Gastrocnemius medialis (tissue), 4 donors: ENCODE data around the gene AP1G1. TPM values are rescaled to one million over a fixed set of nuclear protein-coding genes. Genes with fewer than 3 reads are reported as not detected.
"Not testable (repeated sequence)": the region's sequence is repeated elsewhere in the genome, so short reads cannot be mapped to it uniquely, and the experiment has no call there.

Source experiments
- ATAC-seq, 2 donors: fragments of 150-250 bp; one replicate each; pipeline ENCODE4 v1.9.1; 2016
- DNase-seq, 2 donors: peaks; one replicate each; pipeline ENCODE4 v3.0.0-alpha.2; 2019
- H3K27ac ChIP-seq, 4 donors: fragments of 200-600 bp; sonication (generic); 1 replicate in 1 of 4; 2 replicates in 3 of 4; pipeline ENCODE4 v1.5.1; 2016 to 2018; ENCODE audit warnings: mild to moderate bottlenecking in 2 of 4, moderate library complexity in 1 of 4
- H3K27me3 ChIP-seq, 3 donors: fragments of 200-600 bp; sonication (generic) in 2 of 3; 1 replicate in 1 of 3; 2 replicates in 2 of 3; pipeline versions ENCODE4 v1.5.1 to v1.6.0; 2016 to 2019; ENCODE audit warnings: mild to moderate bottlenecking in 1 of 3, moderate library complexity in 1 of 3
- H3K36me3 ChIP-seq, 2 donors: fragments of 200-600 bp; sonication (generic) in 1 of 2; one replicate each; pipeline ENCODE4 v1.5.1; 2017 to 2018
- H3K4me1 ChIP-seq, 2 donors: fragments of 200-600 bp; sonication (generic) in 1 of 2; one replicate each; pipeline ENCODE4 v1.5.1; 2016 to 2017; ENCODE audit warnings: mild to moderate bottlenecking in 2 of 2
- H3K4me3 ChIP-seq, 4 donors: fragments of 200-600 bp; sonication (generic) in 3 of 4; 1 replicate in 1 of 4; 2 replicates in 3 of 4; pipeline ENCODE4 v1.5.1; 2016 to 2019; ENCODE audit warnings: mild to moderate bottlenecking in 2 of 4
- H3K9me3 ChIP-seq, 3 donors: fragments of 200-600 bp; sonication (generic) in 2 of 3; 1 replicate in 1 of 3; 2 replicates in 2 of 3; pipeline ENCODE4 v1.5.1; 2016 to 2019
- CTCF ChIP-seq, 5 experiments: fragments of 450-650 bp in 3 of 5; fragments of 200-600 bp in 2 of 5; sonication (generic) in 2 of 5; IDR thresholded peaks in 4 of 5; conservative IDR thresholded peaks in 1 of 5; 1 replicate in 4 of 5; 2 replicates in 1 of 5; pipeline ENCODE4 v1.5.1; 2016 to 2019; ENCODE audit warnings: antibody characterized with exemption in 5 of 5, mild to moderate bottlenecking in 3 of 5, moderate library complexity in 3 of 5
- POLR2A ChIP-seq, 2 donors: fragments of 450-650 bp; IDR thresholded peaks; one replicate each; pipeline ENCODE4 v1.6.1; 2017; ENCODE audit warnings: antibody characterized with exemption in 2 of 2, mild to moderate bottlenecking in 2 of 2, moderate library complexity in 2 of 2
- in situ Hi-C, 4 donors: fragments of 200-750 bp; cut with MboI; loops; one replicate each; pipeline versions ENCODE4 v1.15.0 to v1.8.0; 2017; ENCODE audit warnings: low sequenced_read_pairs in 4 of 4
- intact Hi-C: fragments of 100-400 bp; cut with DNase I; formaldehyde crosslinking; loops from one replicate; pipeline ENCODE4 v1.15.1; 2023; ENCODE audit warnings: low total_unique reads
- total RNA-seq, 4 donors: library from RNA; depleted of rRNA; stranded (reverse); fragments of >200 nt; gene quantifications; one replicate each; pipeline versions ENCODE4 v1.1.0 to v1.2.3, GENCODE V29; 2016

Gene AP1G1
- total RNA-seq, 4 donors from 2014 or later = 60.7 to 80.6 (median 66.3) TPM

GRCh38 chr16:71687861-71688260 is 120.8 kb downstream of the AP1G1 start:
- Histone ChIP-seq H3K4me1 (no peaks in the 10 kb centered on the region), H3K27me3 (no peaks in the 10 kb centered on the region), H3K27ac (no peak overlapping the region), H3K9me3 (no peaks in the 10 kb centered on the region), H3K4me3 (no peak overlapping the region), H3K36me3 (peaks cover 0 to 20% of the 10 kb centered on the region in 2 donors)
- in situ Hi-C loops (no loop called here), intact Hi-C loops (no loop called here)
- ATAC-seq (no peak), DNase-seq (no peak)
- TF ChIP-seq POLR2A (IDR thresholded peaks at IDR 0.05) (no peak), CTCF (IDR thresholded peaks at IDR 0.05 in 4 of 5, conservative IDR thresholded peaks at IDR 0.05 in 1 of 5) (no peak)

GRCh38 chr16:71684280-71684679 is 124.4 kb downstream of the AP1G1 start:
- intact Hi-C loops, DNase-seq, ATAC-seq, H3K9me3 ChIP-seq, H3K4me1 ChIP-seq, H3K27ac ChIP-seq, H3K4me3 ChIP-seq, H3K27me3 ChIP-seq, in situ Hi-C loops: not testable (repeated sequence)
- peaks cover 0 to 28% of the 10 kb centered on the region in 2 donors for H3K36me3 ChIP-seq

GRCh38 chr16:71681360-71681759 is 127.3 kb downstream of the AP1G1 start:
- TF ChIP-seq POLR2A (IDR thresholded peaks at IDR 0.05) = no peak
- TF ChIP-seq CTCF (IDR thresholded peaks at IDR 0.05 in 4 of 5, conservative IDR thresholded peaks at IDR 0.05 in 1 of 5) = no peak
- Histone ChIP-seq H3K4me1 (no peaks in the 10 kb centered on the region), H3K27me3 (no peaks in the 10 kb centered on the region), H3K36me3 (peaks cover under 1 to 42% of the 10 kb centered on the region in 2 donors), H3K27ac (no peak overlapping the region), H3K9me3 (no peaks in the 10 kb centered on the region), H3K4me3 (no peak overlapping the region)
- DNase-seq = no peak
- intact Hi-C loops = no loop called here
- in situ Hi-C loops = no loop called here
- ATAC-seq = no peak

Other genes starting within 250 kb of the AP1G1 start
- gene TAT, start 231.7 kb downstream of the AP1G1 start, total RNA-seq = 1 to 10 TPM in 2 of 4 donors, not detected in 2; 1.9 to 3.7 TPM
- under 1 TPM in 1 of 4 donors, not detected in 3; 0.32 TPM for gene MARVELD3, start 182.7 kb downstream of the AP1G1 start, total RNA-seq
- 1 to 10 TPM; 4.5 to 9.1 (median 5.0) TPM for gene PHLPP2, start 84.1 kb downstream of the AP1G1 start, total RNA-seq
- 10 to 100 TPM; 15.8 to 22.6 (median 19.4) TPM for gene ATXN1L, start 37.1 kb upstream of the AP1G1 start, total RNA-seq
- 10 to 100 TPM in 1 of 4 donors, 1 to 10 TPM in 3; 4.0 to 19.4 (median 8.1) TPM for gene ZNF821, start 75.3 kb upstream of the AP1G1 start, total RNA-seq
- 100 to 1,000 TPM in 2 of 4 donors, 10 to 100 TPM in 2; 90.8 to 141 (median 112) TPM for gene IST1, start 86.7 kb upstream of the AP1G1 start, total RNA-seq
- not detected for gene PKD1L3, start 191.6 kb upstream of the AP1G1 start, total RNA-seq
- gene DHODH, start 199.9 kb upstream of the AP1G1 start, total RNA-seq = 1 to 10 TPM; 5.1 to 7.3 (median 6.7) TPM
- gene HP, start 245.7 kb upstream of the AP1G1 start, total RNA-seq = 100 to 1,000 TPM in 1 of 4 donors, 10 to 100 TPM in 1, 1 to 10 TPM in 1, not detected in 1; 1.5 to 206 (median 63.7) TPM